Suprapubic skin (tissue), 3 donors: ENCODE results near the gene SMG6.

Source experiments
- EP300 ChIP-seq: sonication (generic); formaldehyde crosslinking; IDR thresholded peaks from one replicate; pipeline ENCODE4 v1.6.1; 2017; ENCODE audit warnings: antibody characterized with exemption
- POLR2A ChIP-seq, 2 donors: fragments of 450-650 bp; IDR thresholded peaks; one replicate each; pipeline ENCODE4 v1.6.1; 2017; ENCODE audit warnings: antibody characterized with exemption in 2 of 2, mild to moderate bottlenecking in 2 of 2, moderate library complexity in 2 of 2
- TF ChIP-seq, protein P1 (sequence below), 2 donors: fragments of 200-600 bp in 1 of 2; fragments of 450-650 bp in 1 of 2; sonication (generic) in 1 of 2; IDR thresholded peaks; one replicate each; pipeline ENCODE4 v1.5.1; 2016 to 2019; ENCODE audit warnings: antibody characterized with exemption in 2 of 2, mild to moderate bottlenecking in 1 of 2, moderate library complexity in 1 of 2

DNA sequence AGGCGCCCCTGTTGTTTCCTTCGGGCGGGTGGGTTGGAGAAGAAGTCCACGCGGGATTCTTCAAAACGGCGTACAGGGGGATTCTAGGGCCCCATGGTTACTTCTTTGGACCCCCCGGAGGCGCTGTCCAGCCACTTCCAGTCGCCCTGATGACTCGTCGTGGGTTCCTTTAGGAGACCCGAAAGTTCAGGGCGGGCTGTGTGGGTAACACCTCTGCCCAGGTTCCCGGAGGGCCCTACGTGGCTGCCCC, 249.4 kb downstream of the SMG6 start:
- TF ChIP-seq EP300 (no peak), POLR2A (IDR thresholded peaks at IDR 0.05) (no peak)
- TF ChIP-seq, protein P1, sequence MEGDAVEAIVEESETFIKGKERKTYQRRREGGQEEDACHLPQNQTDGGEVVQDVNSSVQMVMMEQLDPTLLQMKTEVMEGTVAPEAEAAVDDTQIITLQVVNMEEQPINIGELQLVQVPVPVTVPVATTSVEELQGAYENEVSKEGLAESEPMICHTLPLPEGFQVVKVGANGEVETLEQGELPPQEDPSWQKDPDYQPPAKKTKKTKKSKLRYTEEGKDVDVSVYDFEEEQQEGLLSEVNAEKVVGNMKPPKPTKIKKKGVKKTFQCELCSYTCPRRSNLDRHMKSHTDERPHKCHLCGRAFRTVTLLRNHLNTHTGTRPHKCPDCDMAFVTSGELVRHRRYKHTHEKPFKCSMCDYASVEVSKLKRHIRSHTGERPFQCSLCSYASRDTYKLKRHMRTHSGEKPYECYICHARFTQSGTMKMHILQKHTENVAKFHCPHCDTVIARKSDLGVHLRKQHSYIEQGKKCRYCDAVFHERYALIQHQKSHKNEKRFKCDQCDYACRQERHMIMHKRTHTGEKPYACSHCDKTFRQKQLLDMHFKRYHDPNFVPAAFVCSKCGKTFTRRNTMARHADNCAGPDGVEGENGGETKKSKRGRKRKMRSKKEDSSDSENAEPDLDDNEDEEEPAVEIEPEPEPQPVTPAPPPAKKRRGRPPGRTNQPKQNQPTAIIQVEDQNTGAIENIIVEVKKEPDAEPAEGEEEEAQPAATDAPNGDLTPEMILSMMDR (IDR thresholded peaks at IDR 0.05), result no peak
